ENCODE results near the gene CMTM1.

DNA sequence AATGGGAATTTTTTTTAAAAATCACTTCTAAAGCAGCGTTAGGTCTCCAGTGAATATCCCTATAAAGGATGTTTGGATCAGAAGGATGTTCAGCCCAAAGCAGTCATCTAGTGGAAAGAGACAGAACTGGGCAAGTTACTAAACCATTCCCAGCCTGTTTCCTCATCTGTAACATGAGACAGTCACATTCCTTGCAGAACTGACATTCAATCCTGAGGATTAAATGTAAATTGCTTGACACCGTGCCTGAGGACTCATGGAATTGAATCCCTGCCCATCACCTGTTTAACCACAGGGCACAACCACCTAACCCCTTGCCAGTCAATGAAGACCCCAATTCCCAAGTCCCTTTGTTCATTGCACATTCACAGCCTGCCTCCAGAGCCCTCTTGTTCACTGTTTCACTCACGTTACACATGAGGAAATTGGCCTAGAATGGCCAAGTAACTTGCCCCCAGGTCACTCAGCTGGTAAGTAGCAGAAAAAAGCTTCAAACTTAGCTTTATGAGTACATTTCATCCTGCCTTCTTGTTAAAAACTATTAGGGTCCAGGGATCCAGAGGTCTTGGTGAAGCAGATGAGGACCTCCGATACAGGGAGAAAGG lies 14.5 kb downstream of the CMTM1 start:
- TF ChIP-seq, protein P1, sequence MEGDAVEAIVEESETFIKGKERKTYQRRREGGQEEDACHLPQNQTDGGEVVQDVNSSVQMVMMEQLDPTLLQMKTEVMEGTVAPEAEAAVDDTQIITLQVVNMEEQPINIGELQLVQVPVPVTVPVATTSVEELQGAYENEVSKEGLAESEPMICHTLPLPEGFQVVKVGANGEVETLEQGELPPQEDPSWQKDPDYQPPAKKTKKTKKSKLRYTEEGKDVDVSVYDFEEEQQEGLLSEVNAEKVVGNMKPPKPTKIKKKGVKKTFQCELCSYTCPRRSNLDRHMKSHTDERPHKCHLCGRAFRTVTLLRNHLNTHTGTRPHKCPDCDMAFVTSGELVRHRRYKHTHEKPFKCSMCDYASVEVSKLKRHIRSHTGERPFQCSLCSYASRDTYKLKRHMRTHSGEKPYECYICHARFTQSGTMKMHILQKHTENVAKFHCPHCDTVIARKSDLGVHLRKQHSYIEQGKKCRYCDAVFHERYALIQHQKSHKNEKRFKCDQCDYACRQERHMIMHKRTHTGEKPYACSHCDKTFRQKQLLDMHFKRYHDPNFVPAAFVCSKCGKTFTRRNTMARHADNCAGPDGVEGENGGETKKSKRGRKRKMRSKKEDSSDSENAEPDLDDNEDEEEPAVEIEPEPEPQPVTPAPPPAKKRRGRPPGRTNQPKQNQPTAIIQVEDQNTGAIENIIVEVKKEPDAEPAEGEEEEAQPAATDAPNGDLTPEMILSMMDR (IDR thresholded peaks at IDR 0.05): no peak
- no peak for TF ChIP-seq POLR2A (IDR thresholded peaks at IDR 0.05)

Data from sigmoid colon (tissue), 3 donors.